HG03135 (cell line): ENCODE measurements around the gene CPSF4.
A peak's percentile ranks its signal among the peaks of the same experiment; 100 is the strongest.
"Not testable (repeated sequence)": the region's sequence is repeated elsewhere in the genome, so short reads cannot be mapped to it uniquely, and the experiment has no call there.

Experiments used
- ATAC-seq: cut with Tn5 transposase; IDR thresholded peaks from one replicate; pipeline ENCODE4 v1.9.1; 2021; ENCODE audit warnings: mild to moderate bottlenecking, moderate library complexity; ENCODE audit not compliant: unreplicated experiment

CPSF4 gene

DNA sequence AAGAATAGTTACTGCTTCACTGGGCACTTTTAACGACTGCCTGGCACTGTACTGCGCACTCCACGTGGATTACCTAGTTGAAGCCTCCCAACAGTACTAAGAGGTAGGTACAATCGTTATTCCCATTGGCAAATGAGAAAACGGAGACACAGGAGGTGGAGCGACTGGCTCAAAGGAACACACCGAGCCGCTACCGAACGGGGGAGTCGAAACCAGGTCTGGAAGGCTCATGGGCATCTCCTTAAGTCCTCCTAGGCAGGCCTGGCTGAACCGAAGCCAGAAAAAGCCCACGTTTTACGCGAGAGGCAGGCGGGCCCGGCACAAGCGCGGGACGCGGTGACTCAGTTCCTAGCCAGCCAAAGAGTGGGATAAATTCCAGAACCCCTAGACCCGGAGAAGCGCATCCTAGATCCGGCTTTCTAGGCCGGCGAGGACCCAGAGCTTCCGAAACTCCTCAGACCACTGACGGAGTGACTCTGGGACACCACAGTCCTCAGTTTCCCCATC lies 30.8 kb upstream of the CPSF4 start:
- no peak for ATAC-seq

GRCh38 chr7:99408379-99409191 lies 30.2 kb upstream of the CPSF4 start, which contains the start of the genes BUD31 and PDAP1:
TSS of gene BUD31 (plus strand) at chr7:99408969. CDS start at chr7:99411093, 2,124 bp downstream.
TSS of gene PDAP1 (minus strand) at chr7:99408597. CDS start at chr7:99408548, 49 bp downstream.
- peak; percentile 80 for ATAC-seq

GRCh38 chr7:99409192-99409572 lies 29.6 kb upstream of the CPSF4 start:
- peak; percentile 9 for ATAC-seq

- ATAC-seq, result no peak
Observed at GRCh38 chr7:99409806-99410205, 28.9 kb upstream of the CPSF4 start.

DNA sequence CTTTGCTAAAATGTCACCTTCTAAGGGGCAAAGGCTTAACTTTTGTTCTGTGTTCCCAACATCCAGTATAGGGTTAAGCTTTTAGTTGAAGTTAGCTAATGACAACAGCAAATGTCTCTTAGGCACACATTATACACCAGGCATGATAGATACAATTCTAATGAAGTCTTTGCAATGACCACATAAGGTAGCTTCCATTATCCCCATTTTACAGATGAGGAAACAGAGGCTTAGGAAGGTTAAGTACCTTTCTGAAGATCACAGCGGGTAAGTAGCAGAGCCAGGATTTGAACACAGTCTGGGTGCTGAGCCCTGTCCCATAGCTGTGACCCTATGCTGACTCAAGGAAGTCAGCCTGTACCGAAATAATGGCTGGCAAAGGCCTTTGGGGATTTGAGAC lies 28.1 kb upstream of the CPSF4 start:
- ATAC-seq, result no peak

DNA sequence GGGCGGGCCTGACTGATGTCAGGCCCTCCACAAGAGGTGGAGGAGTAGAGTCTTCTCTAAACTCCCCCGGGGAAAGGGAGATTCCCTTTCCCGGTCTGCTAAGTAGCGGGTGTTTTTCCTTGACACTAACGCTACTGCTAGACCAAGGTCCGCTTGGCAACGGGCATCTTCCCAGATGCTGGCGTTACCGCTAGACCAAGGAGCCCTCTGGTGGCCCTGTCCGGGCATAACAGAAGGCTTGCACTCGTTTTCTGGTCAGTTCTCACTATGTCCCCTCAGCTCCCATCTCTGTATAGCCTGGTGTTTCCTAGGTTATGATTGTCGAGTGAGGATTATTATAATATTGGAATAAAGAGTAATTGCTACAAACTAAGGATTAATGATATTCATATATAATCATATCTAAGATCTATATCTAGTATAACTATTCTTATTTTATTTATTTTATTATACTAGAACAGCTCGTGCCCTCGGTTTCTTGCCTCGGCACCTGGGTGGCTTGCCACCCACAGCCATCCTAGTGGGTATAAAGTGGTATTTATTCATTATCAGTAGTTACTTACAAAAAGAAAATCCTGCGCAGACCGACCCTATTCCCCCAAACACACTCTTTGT lies 23.1 kb upstream of the CPSF4 start:
- ATAC-seq, result not testable (repeated sequence)

- ATAC-seq, result no peak
Observed at GRCh38 chr7:99418260-99418659, 20.5 kb upstream of the CPSF4 start.

DNA sequence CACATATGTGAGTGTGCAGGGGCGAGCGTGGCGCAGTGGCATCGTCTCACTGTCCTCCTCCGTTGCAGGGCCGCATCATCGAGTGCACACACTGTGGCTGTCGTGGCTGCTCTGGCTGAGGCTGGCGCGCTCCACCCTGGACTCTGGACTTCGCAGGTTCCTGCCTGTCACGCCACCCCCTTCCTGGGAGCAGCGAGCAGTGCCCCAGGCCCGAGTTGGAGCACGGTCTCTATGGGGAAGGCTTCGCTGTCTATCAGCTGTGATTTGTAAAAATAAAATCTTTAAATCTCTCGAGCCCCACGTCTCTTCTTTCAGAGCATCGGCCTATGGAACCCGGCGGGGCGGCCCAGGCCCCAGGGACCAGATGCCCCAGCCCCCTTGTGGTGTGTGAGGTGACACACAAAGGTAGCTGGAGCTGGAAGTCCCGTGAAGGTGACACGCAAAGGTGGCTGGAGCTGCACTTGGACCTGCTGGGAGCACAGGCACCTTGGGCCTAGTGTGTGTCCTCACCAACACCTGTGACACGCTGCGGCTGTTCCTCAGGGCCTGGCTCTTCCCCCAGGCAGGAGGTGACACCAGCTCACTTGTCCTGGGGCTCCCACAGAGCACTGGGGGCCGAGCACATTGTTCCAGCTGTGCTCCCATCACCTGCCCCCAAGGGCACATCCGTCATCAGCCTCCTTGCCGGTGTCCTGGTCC lies 19.3 kb upstream of the CPSF4 start:
- no peak for ATAC-seq

DNA sequence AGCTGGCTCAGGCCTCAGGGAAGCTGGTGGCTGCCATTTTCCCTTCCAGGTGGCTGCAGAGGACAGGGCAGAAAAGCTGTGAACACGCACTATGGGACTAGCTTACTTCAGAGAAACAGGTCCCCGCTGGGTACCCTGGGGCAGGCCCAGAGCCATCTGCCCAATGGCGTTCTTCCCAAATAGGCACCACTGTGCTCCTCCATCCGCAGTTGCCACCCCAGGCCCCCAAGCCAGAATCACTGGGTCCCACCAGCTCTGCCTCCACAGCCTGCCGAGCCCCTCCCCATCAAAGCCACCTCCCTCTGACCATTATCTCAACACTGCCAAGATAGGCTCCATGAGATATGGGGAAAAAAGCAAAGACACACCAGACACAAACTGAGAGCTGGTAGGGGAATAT lies 18.5 kb upstream of the CPSF4 start:
- ATAC-seq, result no peak

GRCh38 chr7:99420986-99421385 lies 17.8 kb upstream of the CPSF4 start:
- ATAC-seq, result no peak

GRCh38 chr7:99422186-99422585 lies 16.6 kb upstream of the CPSF4 start:
- no peak for ATAC-seq

- ATAC-seq, result no peak
Observed at GRCh38 chr7:99422625-99423024, 16.1 kb upstream of the CPSF4 start.

DNA sequence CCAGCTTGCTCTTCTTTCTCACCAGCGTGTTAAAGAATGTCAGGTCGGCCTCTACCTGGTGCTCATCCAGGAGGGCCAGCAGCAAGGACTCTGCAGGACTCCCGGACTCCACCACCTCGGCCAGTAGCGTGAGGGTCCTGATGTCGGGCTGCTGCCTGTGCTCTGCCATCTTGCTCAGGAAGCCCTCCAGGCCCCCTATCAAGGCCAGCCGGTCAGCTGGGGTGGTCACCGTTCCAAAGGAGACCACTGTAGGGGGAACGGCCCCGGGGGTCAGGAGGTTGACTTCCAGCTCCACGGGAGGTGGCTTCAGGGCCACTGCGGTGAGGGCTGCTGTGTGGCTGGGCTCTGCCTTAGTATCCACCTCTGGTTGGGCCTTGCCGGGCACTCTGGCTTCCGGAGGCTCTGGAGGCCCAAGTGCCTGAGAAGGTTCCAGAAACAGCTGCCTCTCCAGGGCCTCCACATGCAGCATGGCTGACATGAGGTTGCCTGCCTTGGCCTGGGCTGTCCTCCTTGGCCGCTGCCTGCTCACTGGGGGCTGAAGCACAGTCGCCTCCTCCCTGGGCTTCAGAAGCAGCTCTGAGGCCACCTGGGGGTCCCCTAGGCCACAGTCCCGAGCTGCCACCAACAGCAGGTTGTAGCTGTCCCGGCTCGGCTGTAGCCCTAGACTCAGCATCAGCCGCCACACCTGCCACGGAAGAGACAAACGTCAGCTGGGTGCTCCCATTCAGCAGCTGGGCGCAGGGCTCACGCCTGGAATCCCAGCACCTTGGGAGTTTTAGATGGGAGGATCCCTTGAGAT lies 13.6 kb upstream of the CPSF4 start:
- no peak for ATAC-seq

GRCh38 chr7:99428972-99429566 lies 9.7 kb upstream of the CPSF4 start:
- ATAC-seq, result no peak

- ATAC-seq, result no peak
Observed at GRCh38 chr7:99429756-99430155, 9.0 kb upstream of the CPSF4 start.

DNA sequence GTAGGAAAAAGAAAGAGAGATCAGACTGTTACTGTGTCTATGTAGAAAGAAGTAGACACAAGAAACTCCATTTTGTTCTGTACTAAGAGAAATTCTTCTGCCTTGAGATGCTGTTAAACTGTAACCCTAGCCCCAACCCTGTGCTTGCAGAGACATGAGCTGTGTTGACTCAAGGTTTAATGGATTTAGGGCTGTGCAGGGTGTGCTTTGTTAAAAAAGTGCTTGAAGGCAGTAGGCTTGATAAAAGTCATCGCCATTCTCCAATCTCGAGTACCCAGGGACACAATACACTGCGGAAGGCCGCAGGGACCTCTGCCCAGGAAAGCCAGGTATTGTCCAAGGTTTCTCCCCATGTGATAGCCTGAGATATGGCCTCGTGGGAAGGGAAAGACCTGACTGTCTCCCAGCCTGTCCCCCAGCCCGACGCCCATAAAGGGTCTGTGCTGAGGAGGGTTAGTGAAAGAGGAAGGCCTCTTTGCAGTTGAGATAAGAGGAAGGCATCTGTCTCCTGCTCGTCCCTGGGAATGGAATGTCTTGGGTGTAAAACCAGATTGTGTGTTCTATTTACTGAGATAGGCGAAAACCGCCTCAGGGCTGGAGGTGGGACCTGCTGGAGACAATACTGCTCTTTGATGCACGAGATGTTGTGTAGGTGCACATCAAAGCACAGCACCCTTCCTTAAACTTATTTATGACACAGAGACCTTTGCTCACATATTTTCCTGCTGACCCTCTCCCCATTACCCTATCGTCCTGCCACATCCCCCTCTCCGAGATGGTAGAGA lies 6.8 kb upstream of the CPSF4 start:
- ATAC-seq, result not testable (repeated sequence)

DNA sequence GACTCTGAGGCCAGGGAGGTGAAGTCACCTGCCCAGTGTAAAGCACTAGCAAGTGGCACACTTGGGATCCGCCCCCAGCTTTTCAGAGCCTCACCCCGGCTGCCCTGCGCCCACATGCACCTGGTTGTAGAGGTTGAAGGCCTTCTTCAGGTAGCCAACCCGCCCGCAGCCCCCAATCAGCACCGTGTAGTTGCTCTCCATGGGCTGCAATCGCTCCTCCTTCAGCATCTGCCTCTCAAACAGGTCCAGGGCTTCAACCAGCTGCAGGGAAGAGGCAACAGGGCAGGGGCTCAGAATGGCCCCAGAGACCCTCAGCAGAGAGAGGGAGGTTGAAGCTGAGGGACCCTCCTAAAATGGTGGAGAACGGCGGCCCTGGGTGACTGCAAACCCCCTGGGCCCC lies 5.6 kb upstream of the CPSF4 start:
- no peak for ATAC-seq

- ATAC-seq, result peak; percentile 3
Observed at GRCh38 chr7:99437946-99438572, 684 bp upstream of the CPSF4 start.

GRCh38 chr7:99440195-99440594 lies 1.5 kb downstream of the CPSF4 start:
- no peak for ATAC-seq
